ENCODE measurements around the gene BRINP1. TPM values are rescaled to one million over a fixed set of nuclear protein-coding genes. Genes with fewer than 3 reads are reported as not detected.

Gene BRINP1
- total RNA-seq, 2 experiments from 2014 or later = not detected

DNA sequence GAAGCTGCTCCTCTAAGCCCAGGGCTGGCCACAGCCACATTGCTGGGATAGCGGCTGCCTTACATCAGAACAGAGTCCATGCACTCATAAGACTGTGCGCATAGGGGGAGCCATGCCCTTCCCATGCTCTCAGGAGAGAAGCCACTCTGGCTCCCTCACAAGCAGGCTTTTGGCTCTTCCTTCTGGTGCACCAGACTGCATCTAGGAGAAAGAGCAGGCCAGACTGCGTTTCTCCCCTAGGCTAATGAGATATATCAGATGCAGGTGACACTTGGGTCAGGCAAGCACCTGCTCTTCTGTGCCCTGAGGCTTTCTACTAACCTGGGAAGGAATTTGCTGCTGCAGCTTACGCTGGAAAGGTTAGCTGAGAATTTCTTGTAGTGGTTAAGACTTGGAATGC is 43.2 kb upstream of the BRINP1 start:
- no peak overlapping the region for H3K27ac Mint-ChIP-seq
- no peak overlapping the region for H3K4me3 Mint-ChIP-seq
- intact Hi-C loops (cut with DNase I, micrococcal nuclease) = no loop called here
- Histone ChIP-seq H3K4me1 (ENCODE audit: insufficient read depth, low read length) (no peaks in the 10 kb centered on the region), H3K27me3 (ENCODE audit: control insufficient read depth in 1 of 2, insufficient read depth in 2 of 2, low read length in 2 of 2) (no peaks in the 10 kb centered on the region), H3K36me3 (ENCODE audit: insufficient read depth, low read length) (no peaks in the 10 kb centered on the region), H3K4me3 (ENCODE audit: low read length) (no peak overlapping the region), H3K9me3 (ENCODE audit: control insufficient read depth in 1 of 2, insufficient read depth in 1 of 2, low read length in 2 of 2) (no peaks in the 10 kb centered on the region), H3K27ac (ENCODE audit: low read depth in 1 of 2, low read length in 2 of 2) (no peak overlapping the region)
- ATAC-seq (ENCODE audit: poor library complexity) = no peak
- no peaks in the 10 kb centered on the region for H3K36me3 Mint-ChIP-seq (ENCODE audit: low read depth)
- no peaks in the 10 kb centered on the region for H3K27me3 Mint-ChIP-seq
- TF ChIP-seq, protein P1, sequence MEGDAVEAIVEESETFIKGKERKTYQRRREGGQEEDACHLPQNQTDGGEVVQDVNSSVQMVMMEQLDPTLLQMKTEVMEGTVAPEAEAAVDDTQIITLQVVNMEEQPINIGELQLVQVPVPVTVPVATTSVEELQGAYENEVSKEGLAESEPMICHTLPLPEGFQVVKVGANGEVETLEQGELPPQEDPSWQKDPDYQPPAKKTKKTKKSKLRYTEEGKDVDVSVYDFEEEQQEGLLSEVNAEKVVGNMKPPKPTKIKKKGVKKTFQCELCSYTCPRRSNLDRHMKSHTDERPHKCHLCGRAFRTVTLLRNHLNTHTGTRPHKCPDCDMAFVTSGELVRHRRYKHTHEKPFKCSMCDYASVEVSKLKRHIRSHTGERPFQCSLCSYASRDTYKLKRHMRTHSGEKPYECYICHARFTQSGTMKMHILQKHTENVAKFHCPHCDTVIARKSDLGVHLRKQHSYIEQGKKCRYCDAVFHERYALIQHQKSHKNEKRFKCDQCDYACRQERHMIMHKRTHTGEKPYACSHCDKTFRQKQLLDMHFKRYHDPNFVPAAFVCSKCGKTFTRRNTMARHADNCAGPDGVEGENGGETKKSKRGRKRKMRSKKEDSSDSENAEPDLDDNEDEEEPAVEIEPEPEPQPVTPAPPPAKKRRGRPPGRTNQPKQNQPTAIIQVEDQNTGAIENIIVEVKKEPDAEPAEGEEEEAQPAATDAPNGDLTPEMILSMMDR (IDR thresholded peaks at IDR 0.05) = no peak
- H3K9me3 Mint-ChIP-seq = peaks cover 2% of the 10 kb centered on the region
- no peaks in the 10 kb centered on the region for H3K4me1 Mint-ChIP-seq (ENCODE audit: low read depth)
- DNase-seq = no peak
- CTCF ChIA-PET = no interaction called here
- POLR2A ChIA-PET = no interaction called here

DNA sequence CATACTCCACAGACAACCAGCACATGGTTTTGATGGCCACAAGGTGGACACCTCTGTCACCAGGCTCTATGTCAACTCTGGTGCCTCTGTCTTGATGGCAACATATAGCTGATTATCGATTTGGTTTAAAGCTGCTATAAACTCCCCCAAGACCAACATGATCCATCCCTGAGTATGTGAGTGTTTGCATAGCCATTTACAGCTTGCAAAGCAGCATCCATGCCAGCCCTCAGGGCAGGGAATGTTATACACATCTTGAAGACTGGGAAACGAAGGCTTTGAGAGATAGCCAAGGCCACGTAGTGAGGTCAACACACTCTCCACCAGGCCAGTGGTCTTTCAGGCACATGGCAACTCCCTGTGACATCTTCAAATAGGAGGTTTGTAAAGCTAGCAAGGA is 40.3 kb upstream of the BRINP1 start:
- TF ChIP-seq, protein P1 (IDR thresholded peaks at IDR 0.05) = no peak
- Histone ChIP-seq H3K4me3 (ENCODE audit: low read length) (no peak overlapping the region), H3K36me3 (ENCODE audit: insufficient read depth, low read length) (no peaks in the 10 kb centered on the region), H3K27ac (ENCODE audit: low read depth in 1 of 2, low read length in 2 of 2) (no peak overlapping the region), H3K4me1 (ENCODE audit: insufficient read depth, low read length) (no peaks in the 10 kb centered on the region), H3K27me3 (ENCODE audit: control insufficient read depth in 1 of 2, insufficient read depth in 2 of 2, low read length in 2 of 2) (no peaks in the 10 kb centered on the region), H3K9me3 (ENCODE audit: control insufficient read depth in 1 of 2, insufficient read depth in 1 of 2, low read length in 2 of 2) (no peaks in the 10 kb centered on the region)
- POLR2A ChIA-PET = no interaction called here
- ATAC-seq (ENCODE audit: poor library complexity) (no peak), DNase-seq (no peak)
- H3K4me1 Mint-ChIP-seq (ENCODE audit: low read depth) = no peaks in the 10 kb centered on the region
- H3K27me3 Mint-ChIP-seq = no peaks in the 10 kb centered on the region
- no peaks in the 10 kb centered on the region for H3K36me3 Mint-ChIP-seq (ENCODE audit: low read depth)
- CTCF ChIA-PET = no interaction called here
- H3K9me3 Mint-ChIP-seq = peaks cover 4% of the 10 kb centered on the region
- intact Hi-C loops (cut with DNase I, micrococcal nuclease) = no loop called here
- H3K4me3 Mint-ChIP-seq = no peak overlapping the region
- no peak overlapping the region for H3K27ac Mint-ChIP-seq

DNA sequence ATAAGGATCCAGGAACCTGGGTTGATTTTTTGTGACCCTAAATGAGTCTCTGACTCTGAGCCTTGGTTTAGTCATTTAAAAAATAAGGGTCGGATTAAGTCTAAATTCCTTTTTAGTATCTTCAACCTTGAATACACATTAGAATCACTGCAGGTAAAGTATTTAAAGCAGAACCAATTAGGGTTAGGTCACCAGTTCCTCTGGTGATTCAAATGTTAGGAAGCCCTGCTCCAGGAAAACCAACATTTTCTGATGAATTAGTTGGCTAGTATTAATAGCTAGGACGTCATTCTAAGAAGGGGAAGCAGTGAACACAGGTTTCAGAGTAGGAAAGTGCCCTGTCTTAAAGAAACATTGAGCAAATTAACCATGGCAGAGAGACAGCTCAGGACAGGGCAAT is 31.4 kb upstream of the BRINP1 start:
- Histone ChIP-seq H3K4me3 (ENCODE audit: low read length) (no peak overlapping the region), H3K36me3 (ENCODE audit: insufficient read depth, low read length) (no peaks in the 10 kb centered on the region), H3K4me1 (ENCODE audit: insufficient read depth, low read length) (no peaks in the 10 kb centered on the region), H3K27ac (ENCODE audit: low read depth in 1 of 2, low read length in 2 of 2) (no peak overlapping the region), H3K27me3 (ENCODE audit: control insufficient read depth in 1 of 2, insufficient read depth in 2 of 2, low read length in 2 of 2) (no peaks in the 10 kb centered on the region), H3K9me3 (ENCODE audit: control insufficient read depth in 1 of 2, insufficient read depth in 1 of 2, low read length in 2 of 2) (no peaks in the 10 kb centered on the region)
- Mint-ChIP-seq H3K9me3 (peaks cover 6% of the 10 kb centered on the region), H3K4me1 (ENCODE audit: low read depth) (no peaks in the 10 kb centered on the region), H3K36me3 (ENCODE audit: low read depth) (no peaks in the 10 kb centered on the region), H3K27ac (no peak overlapping the region), H3K4me3 (no peak overlapping the region), H3K27me3 (no peaks in the 10 kb centered on the region)
- ChIA-PET POLR2A (no interaction called here), CTCF (no interaction called here)
- DNase-seq (no peak), ATAC-seq (ENCODE audit: poor library complexity) (no peak)
- intact Hi-C loops (cut with DNase I, micrococcal nuclease) = no loop called here
- TF ChIP-seq, protein P1 (IDR thresholded peaks at IDR 0.05) = no peak

Measured in CD4-positive, alpha-beta T cell (primary cell).